A549 (cell line): Measurements from ENCODE around the gene ZRANB3. TPM values are rescaled to one million over a fixed set of nuclear protein-coding genes. Genes with fewer than 3 reads are reported as not detected.

Experiments used
- ATAC-seq, 2 experiments: fragments of 200-7000 bp in 1 of 2; fragments of >200 bp in 1 of 2; cut with Nextera tagmentation in 1 of 2; cut with Tn5 transposase in 1 of 2; 3 replicates each; pipeline versions ENCODE4 v1.8.0 to v1.9.1; 2018 to 2020; ENCODE audit warnings: mild to moderate bottlenecking in 1 of 2, moderate library complexity in 1 of 2
- CTCF ChIA-PET: fragments of 300-600 bp; sonication (Branson Sonifier 250); formaldehyde crosslinking; extraction: SDS; loops from one replicate; lab custom pipeline; 2021; ENCODE audit warnings: antibody characterized with exemption, inconsistent platforms; lab: Yijun Ruan, JAX
- POLR2A ChIA-PET: fragments of 350-600 bp; formaldehyde crosslinking; extraction: SDS; loops from one replicate; lab custom pipeline; 2021; ENCODE audit warnings: antibody characterized with exemption, inconsistent platforms; lab: Yijun Ruan, JAX
- DNase-seq, 2 experiments: peaks; one replicate each; pipeline versions ENCODE4 v3.0.0 to v3.0.0-alpha.2; 2011 to 2016; ENCODE audit warnings: low read depth in 1 of 2, low spot score in 1 of 2
- FAIRE-seq: peaks from 2 replicates; lab custom pipeline; 2011; peaks lifted over from hg19 to GRCh38; lab: Jason Lieb, UNC
- H3K27ac ChIP-seq, 2 experiments: fragments of >200 bp; sonication (Bioruptor Twin); formaldehyde crosslinking; 3 replicates each; pipeline ENCODE4 v1.5.1; 2016 to 2017
- H3K4me1 ChIP-seq: fragments of >200 bp; sonication (Bioruptor Twin); formaldehyde crosslinking; 3 replicates; pipeline ENCODE4 v1.6.1; 2016
- H3K4me2 ChIP-seq: fragments of >200 bp; sonication (Bioruptor Twin); formaldehyde crosslinking; 3 replicates; pipeline ENCODE4 v1.6.1; 2016
- H3K4me3 ChIP-seq: fragments of >200 bp; sonication (Bioruptor Twin); formaldehyde crosslinking; 3 replicates; pipeline ENCODE4 v1.5.1; 2016
- H3K9me3 ChIP-seq: fragments of >200 bp; sonication (Bioruptor Twin); formaldehyde crosslinking; 3 replicates; pipeline ENCODE4 v1.6.1; 2016
- BHLHE40 ChIP-seq: IDR thresholded peaks from 2 replicates; pipeline ENCODE4 v1.6.1; 2012; ENCODE audit warnings: low read depth, low read length, inconsistent platforms
- CBX2 ChIP-seq: fragments of 200-600 bp; sonication (generic); IDR thresholded peaks from 2 replicates; pipeline ENCODE4 v1.6.1; 2016; ENCODE audit warnings: low read depth, mild to moderate bottlenecking, borderline replicate concordance
- CEBPB ChIP-seq, 2 experiments: fragments of >200 bp in 1 of 2; sonication (Bioruptor Twin) in 1 of 2; formaldehyde crosslinking in 1 of 2; IDR thresholded peaks; 2 replicates each; pipeline ENCODE4 v1.6.1; 2012 to 2016
- CHD4 ChIP-seq: fragments of 200-600 bp; sonication (generic); IDR thresholded peaks from 2 replicates; pipeline ENCODE4 v1.6.1; 2016; ENCODE audit warnings: antibody characterized with exemption, mild to moderate bottlenecking, borderline replicate concordance
- EHMT2 ChIP-seq: fragments of 200-600 bp; sonication (generic); IDR thresholded peaks from 2 replicates; pipeline ENCODE4 v1.6.1; 2016; ENCODE audit warnings: antibody characterized with exemption, low read depth, mild to moderate bottlenecking, moderate library complexity
- FOSB ChIP-seq: fragments of 250-450 bp; sonication (Bioruptor Pico); IDR thresholded peaks from 2 replicates; pipeline ENCODE4 v1.5.0; 2020; ENCODE audit warnings: mild to moderate bottlenecking, moderate library complexity
- FOXS1 ChIP-seq: fragments of 250-450 bp; sonication (Bioruptor Pico); IDR thresholded peaks from 2 replicates; pipeline ENCODE4 v1.5.0; 2020; ENCODE audit warnings: mild to moderate bottlenecking, moderate library complexity
- GATA3 ChIP-seq: IDR thresholded peaks from 2 replicates; pipeline ENCODE4 v1.6.1; 2012; ENCODE audit warnings: borderline replicate concordance
- HOXB13 ChIP-seq: fragments of 250-450 bp; sonication (Bioruptor Pico); IDR thresholded peaks from 2 replicates; pipeline ENCODE4 v1.5.0; 2020; ENCODE audit warnings: low read depth, mild to moderate bottlenecking, moderate library complexity
- KDM5A ChIP-seq: fragments of 200-600 bp; sonication (generic); IDR thresholded peaks from 2 replicates; pipeline ENCODE4 v1.6.1; 2016; ENCODE audit warnings: antibody characterized with exemption, mild to moderate bottlenecking
- MAFK ChIP-seq: fragments of 450-650 bp; IDR thresholded peaks from 2 replicates; pipeline ENCODE4 v1.6.1; 2014; ENCODE audit not compliant: partially characterized antibody
- RCOR1 ChIP-seq: fragments of 150-350 bp; IDR thresholded peaks from 2 replicates; pipeline ENCODE4 v1.6.1; 2014; ENCODE audit warnings: antibody characterized with exemption, low read length, low read depth
- RNF2 ChIP-seq: fragments of 200-600 bp; sonication (generic); IDR thresholded peaks from 2 replicates; pipeline ENCODE4 v1.6.1; 2016; ENCODE audit warnings: low read depth, mild to moderate bottlenecking, antibody characterized with exemption, moderate library complexity, borderline replicate concordance
- SREBF2 ChIP-seq: fragments of 450-650 bp; IDR thresholded peaks from 2 replicates; pipeline ENCODE4 v1.6.1; 2014; ENCODE audit warnings: mild to moderate bottlenecking, moderate library complexity
- ZC3H11A ChIP-seq: fragments of 450-650 bp; IDR thresholded peaks from 2 replicates; pipeline ENCODE4 v1.6.1; 2014; ENCODE audit warnings: antibody characterized with exemption, mild to moderate bottlenecking
- WGBS: methylation state at CpG from one replicate; pipeline ENCODE4 v1.1.6; 2017; ENCODE audit errors: missing lambda C conversion rate; 5-methylcytosine and 5-hydroxymethylcytosine counted together
- polyA plus RNA-seq, 4 experiments: library from polyadenylated mRNA; depleted of rRNA in 3 of 4; stranded (reverse); fragments of >200 nt; fragmentation: RNase III in 1 of 4; extraction: RNeasy Plus Mini Kit Qiagen cat#74134 plus additional on column Dnase treatment in 1 of 4; gene quantifications; 2 replicates in 3 of 4; 3 replicates in 1 of 4; pipeline ENCODE4 v1.2.3, GENCODE V29; 2011 to 2017
- TF ChIP-seq, protein P1 (sequence below): fragments of 200-600 bp; sonication (generic); IDR thresholded peaks from 2 replicates; pipeline ENCODE4 v1.6.1; 2016; ENCODE audit warnings: antibody characterized with exemption, mild to moderate bottlenecking, moderate library complexity
- TF ChIP-seq, protein P2 (sequence below): IDR thresholded peaks from 2 replicates; pipeline ENCODE4 v1.6.1; 2012
- TF ChIP-seq, protein P3 (sequence below): IDR thresholded peaks from 2 replicates; pipeline ENCODE4 v1.6.1; 2012

The ZRANB3 gene
- polyA plus RNA-seq, 2 of the 4 experiments (the other 2 are of a cell fraction): 6.2 to 12.4 TPM

DNA sequence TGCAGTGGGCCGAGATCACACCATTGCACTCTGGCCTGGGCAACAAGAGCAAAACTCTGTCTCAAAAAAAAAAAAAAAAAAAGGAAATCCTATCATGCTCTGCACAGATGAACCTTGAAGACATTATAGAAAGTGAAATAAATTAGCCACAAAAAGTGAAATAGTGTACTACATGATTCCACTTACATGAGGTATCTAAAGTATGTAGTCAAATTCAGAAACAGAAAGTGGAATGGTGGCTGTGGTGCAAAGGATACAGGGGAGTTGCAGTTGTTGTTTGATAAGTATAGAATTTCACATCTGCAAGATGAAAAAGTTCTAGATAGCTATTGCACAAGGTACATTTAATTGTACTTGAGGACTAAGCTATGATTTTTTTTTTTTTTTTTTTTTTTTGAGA lies 5.2 kb downstream of the ZRANB3 start (continued):
- TF ChIP-seq, protein P1, sequence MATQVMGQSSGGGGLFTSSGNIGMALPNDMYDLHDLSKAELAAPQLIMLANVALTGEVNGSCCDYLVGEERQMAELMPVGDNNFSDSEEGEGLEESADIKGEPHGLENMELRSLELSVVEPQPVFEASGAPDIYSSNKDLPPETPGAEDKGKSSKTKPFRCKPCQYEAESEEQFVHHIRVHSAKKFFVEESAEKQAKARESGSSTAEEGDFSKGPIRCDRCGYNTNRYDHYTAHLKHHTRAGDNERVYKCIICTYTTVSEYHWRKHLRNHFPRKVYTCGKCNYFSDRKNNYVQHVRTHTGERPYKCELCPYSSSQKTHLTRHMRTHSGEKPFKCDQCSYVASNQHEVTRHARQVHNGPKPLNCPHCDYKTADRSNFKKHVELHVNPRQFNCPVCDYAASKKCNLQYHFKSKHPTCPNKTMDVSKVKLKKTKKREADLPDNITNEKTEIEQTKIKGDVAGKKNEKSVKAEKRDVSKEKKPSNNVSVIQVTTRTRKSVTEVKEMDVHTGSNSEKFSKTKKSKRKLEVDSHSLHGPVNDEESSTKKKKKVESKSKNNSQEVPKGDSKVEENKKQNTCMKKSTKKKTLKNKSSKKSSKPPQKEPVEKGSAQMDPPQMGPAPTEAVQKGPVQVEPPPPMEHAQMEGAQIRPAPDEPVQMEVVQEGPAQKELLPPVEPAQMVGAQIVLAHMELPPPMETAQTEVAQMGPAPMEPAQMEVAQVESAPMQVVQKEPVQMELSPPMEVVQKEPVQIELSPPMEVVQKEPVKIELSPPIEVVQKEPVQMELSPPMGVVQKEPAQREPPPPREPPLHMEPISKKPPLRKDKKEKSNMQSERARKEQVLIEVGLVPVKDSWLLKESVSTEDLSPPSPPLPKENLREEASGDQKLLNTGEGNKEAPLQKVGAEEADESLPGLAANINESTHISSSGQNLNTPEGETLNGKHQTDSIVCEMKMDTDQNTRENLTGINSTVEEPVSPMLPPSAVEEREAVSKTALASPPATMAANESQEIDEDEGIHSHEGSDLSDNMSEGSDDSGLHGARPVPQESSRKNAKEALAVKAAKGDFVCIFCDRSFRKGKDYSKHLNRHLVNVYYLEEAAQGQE: no peak

DNA sequence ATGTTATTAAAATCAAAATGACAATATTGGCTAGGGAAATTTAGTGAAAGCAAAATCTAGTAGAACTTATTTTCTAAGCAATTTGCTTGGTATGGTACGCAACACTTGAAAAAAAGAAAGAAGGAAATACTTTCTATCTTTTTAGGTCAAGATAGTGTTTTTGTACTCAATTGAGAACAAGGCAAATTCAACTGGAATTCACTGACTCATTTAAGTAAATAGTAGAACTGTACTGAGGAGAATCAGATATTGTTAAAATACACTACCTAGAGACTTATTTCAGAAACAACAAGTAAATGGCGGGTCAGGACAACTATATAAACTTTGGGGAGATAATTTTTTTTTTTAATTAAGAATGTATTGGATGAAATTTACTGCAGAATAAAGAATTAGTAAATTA lies 18.9 kb downstream of the ZRANB3 start:
- H3K4me1 ChIP-seq: no peaks in the 10 kb centered on the region
- POLR2A ChIA-PET: no interaction called here
- CTCF ChIA-PET: no interaction called here
- no peak overlapping the region for H3K4me3 ChIP-seq
- peaks cover 34% of the 10 kb centered on the region; the same call in 2 of the 3 replicates for H3K9me3 ChIP-seq
- FAIRE-seq (no peak), DNase-seq (no peak)
- WGBS: 90% methylated on average over 2 of the region's 2 CpGs
- no peak overlapping the region for H3K27ac ChIP-seq
- TF ChIP-seq, protein P1: no peak
- TF ChIP-seq KDM5A (no peak), CBX2 (no peak), SREBF2 (no peak), BHLHE40 (no peak), FOXS1 (CRISPR knock-in tag) (no peak), ZC3H11A (no peak), FOSB (CRISPR knock-in tag) (no peak), RCOR1 (no peak), RNF2 (no peak), MAFK (no peak), GATA3 (no peak), CEBPB (IDR thresholded peaks at IDR 0.05) (no peak), CHD4 (no peak)
- TF ChIP-seq, protein P2, sequence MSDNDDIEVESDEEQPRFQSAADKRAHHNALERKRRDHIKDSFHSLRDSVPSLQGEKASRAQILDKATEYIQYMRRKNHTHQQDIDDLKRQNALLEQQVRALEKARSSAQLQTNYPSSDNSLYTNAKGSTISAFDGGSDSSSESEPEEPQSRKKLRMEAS: no peak
- TF ChIP-seq, protein P3, sequence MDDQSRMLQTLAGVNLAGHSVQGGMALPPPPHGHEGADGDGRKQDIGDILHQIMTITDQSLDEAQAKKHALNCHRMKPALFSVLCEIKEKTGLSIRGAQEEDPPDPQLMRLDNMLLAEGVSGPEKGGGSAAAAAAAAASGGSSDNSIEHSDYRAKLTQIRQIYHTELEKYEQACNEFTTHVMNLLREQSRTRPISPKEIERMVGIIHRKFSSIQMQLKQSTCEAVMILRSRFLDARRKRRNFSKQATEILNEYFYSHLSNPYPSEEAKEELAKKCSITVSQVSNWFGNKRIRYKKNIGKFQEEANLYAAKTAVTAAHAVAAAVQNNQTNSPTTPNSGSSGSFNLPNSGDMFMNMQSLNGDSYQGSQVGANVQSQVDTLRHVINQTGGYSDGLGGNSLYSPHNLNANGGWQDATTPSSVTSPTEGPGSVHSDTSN: no peak
- TF ChIP-seq, all 56 proteins: peak for 0
- no peak overlapping the region for H3K4me2 ChIP-seq
- ATAC-seq: no peak

DNA sequence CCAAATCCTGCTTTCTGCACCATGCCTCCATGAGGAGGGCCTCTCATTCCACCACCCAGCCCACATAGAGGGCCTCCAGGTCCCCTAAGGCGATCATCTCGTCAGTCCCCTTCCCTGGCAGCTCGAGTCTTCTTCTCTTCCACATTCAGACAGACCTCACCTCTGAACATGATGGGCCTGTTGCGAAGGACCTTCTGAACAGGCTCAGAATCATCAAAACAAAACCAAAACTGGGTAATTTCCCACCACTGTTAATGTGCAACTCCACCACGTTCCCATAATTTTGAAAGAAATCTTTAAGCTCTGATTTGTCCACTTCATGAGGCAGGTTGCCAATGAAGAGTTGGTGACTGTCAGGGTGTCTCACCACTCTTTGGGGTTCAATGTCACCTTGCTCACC lies 20.4 kb downstream of the ZRANB3 start:
- 92% methylated on average over 5 of the region's 5 CpGs for WGBS

More for the DNA sequence above, 20.4 kb downstream of the ZRANB3 start:
- POLR2A ChIA-PET: no interaction called here
- Histone ChIP-seq H3K27ac (no peak overlapping the region), H3K4me1 (no peaks in the 10 kb centered on the region), H3K4me3 (no peak overlapping the region), H3K4me2 (no peak overlapping the region), H3K9me3 (peaks cover 21% of the 10 kb centered on the region; the same call in 2 of the 3 replicates)
- no peak for ATAC-seq
- FAIRE-seq: no peak
- TF ChIP-seq HOXB13 (CRISPR knock-in tag) (no peak), EHMT2 (no peak)
- DNase-seq: no peak
- CTCF ChIA-PET: interaction anchor here (0.7 kb wide), 1 partner anchor 504 kb away, joined by 3 read pairs; no protein-coding TSS in a partner anchor
